HPDE6-E6E7 (cell line): ENCODE results near the gene VAMP4.
"Not testable (repeated sequence)": the region's sequence is repeated elsewhere in the genome, so short reads cannot be mapped to it uniquely, and the experiment has no call there.

Experiments used
- DNase-seq: peaks from one replicate; pipeline ENCODE4 v3.0.0; 2011; ENCODE audit warnings: missing footprints; ENCODE audit errors: extremely low spot score

VAMP4 gene

GRCh38 chr1:171699531-171699930 lies 42.3 kb downstream of the VAMP4 start:
- DNase-seq: no peak

DNA sequence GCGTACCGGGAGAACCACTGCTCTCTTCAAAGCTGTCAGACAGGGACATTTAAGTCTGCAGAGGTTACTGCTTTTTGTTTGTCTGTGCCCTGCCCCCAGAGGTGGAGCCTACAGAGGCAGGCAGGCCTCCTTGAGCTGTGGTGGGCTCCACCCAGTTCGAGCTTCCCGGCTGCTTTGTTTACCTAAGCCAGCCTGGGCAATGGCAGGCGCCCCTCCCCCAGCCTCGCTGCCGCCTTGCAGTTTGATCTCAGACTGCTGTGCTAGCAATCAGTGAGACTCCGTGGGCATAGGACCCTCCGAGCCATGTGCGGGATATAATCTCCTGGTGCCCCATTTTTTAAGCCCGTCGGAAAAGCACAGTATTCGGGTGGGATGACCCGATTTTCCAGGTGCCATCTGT lies 46.1 kb downstream of the VAMP4 start:
- DNase-seq: not testable (repeated sequence)

DNA sequence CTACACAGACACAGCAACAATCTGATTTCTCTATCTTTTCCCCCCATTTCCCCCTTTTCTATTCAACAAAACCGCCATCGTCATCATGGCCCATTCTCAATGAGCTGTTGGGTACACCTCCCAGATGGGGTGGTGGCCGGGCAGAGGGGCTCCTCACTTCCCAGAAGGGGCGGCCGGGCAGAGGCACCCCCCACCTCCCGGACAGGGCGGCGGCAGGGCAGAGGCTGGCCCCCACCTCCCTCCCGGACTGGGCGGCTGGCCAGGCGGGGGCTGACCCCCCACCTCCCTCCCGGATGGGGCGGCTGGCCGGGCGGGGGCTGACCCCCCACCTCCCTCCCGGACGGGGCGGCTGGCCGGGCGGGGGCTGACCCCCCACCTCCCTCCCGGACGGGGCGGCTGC lies 48.3 kb downstream of the VAMP4 start:
- not testable (repeated sequence) for DNase-seq

GRCh38 chr1:171683870-171684269 lies 58.0 kb downstream of the VAMP4 start:
- no peak for DNase-seq

DNA sequence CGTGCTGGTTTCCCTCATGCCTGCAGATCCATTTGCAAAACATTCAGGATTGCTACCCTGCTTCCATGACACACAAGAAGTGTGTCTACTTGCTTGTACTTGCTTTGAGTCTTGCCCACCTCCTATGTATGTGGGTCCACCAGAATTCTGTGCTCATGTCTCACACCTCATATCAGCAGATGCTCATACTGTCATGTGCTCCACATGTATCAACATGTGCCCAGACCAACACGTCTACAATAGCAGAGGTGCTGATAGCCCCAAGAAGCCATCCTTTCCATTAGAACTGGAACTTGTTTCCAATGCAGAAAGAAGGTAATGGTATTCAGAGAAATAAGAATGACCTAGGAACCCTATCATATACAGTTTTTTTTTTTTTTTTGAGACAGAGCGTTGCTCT lies 61.5 kb downstream of the VAMP4 start:
- DNase-seq: no peak

DNA sequence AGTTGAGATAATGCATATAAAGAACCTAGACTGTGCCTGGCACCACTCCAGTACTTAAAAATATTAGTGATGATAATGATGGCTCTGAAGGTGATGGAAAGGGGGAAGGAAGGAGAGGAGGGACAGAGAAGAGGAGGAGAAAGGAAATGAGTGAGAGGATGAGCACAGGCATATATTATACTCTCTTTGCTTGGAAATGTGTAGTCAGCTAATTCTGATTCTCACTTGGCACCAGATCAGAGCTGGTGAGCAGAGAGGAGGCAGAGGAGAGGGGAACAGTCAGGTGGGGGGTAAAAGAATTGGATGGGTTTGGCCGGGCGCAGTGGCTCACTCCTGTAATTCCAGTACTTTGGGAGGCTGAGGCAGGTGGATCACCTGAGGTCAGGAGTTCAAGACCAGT lies 65.0 kb downstream of the VAMP4 start:
- no peak for DNase-seq

DNA sequence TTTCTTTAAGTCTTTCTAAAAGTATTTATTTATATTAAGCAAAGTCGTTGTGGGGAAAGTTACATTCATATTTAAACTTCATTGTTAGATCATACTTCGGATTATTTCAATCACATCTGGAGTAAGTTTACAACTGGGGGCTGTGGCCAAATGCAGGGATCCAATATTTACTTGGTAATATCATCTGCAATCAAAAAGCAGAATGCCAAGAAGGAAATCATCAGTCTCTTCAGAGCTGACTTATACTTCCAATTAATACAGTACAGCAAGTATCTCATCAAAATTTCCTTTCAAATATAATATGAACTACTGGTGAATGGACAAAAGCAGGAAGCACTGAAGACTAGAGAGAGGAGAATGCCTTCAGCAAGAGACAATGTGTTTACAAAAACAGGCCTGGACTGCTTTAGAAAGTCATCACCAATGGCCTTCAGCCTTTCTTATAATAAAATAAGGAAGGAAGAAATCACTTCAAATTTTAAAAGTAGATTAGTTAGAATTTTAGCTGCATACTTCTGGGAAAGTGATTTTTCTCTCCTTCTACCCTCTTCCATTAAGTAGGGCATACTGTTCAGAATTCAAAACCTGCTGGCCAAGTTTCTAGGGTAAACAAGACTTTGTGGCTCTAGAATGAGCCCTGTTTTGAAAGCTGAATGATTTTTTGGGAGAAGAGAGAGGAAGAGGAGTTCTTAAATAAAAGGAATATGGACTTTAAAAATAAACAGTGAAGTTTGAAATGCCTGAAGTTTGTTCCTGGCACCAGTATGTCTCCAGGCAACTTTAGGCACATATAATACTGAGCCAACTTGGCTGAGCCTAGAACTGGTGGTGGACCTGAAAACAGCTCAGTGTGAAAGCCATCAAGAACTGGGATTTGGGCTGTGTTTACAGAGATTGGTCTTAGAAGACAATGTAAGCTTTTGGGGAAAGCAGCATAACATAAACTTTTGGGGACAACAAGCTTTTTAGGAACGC lies 67.1 kb downstream of the VAMP4 start:
- no peak for DNase-seq

DNA sequence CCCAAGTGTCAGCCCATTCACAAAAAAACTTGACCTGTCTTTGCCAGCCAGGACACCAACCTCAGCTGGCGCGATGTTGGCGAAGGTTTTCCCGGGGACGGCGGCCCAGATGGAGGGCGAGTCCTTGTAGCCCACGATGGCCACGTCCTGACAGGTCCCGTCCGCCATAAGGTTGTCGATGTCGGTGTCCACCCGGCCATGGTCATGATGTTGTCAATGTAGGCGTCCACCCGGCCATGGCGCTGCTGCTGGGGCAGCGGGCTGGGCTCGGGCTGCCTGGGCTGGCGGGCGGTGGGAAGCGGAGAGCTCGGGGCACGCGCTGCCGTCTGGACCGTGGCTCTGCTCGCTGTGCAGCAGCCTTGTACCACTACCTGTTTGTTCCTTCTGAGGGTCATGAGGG lies 71.1 kb downstream of the VAMP4 start:
- DNase-seq: no peak

GRCh38 chr1:171668372-171668771 lies 73.5 kb downstream of the VAMP4 start:
- DNase-seq: no peak

- no peak for DNase-seq
Measured at GRCh38 chr1:171666114-171666769, 75.6 kb downstream of the VAMP4 start.

DNA sequence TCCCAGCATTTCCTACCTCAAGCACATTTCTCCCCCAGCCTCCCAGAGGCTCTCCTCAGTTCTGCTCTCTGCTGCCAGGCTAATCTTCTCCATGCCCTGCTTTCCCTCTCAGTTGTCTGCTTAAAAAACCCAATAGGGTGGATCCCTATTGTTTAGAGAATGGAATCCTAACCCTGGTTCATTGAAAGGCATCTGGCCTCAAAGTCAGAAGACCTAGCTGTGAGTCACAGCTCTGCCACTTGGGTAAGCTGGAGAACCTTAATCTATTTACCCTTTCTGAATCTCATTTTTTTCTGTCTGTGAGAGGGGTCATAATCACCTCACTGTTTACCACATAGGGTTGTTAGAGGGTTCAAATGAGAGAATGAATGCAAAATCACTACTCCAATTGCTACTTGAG lies 76.9 kb downstream of the VAMP4 start:
- DNase-seq: no peak

GRCh38 chr1:171663854-171664575 lies 77.8 kb downstream of the VAMP4 start:
- DNase-seq: no peak

DNA sequence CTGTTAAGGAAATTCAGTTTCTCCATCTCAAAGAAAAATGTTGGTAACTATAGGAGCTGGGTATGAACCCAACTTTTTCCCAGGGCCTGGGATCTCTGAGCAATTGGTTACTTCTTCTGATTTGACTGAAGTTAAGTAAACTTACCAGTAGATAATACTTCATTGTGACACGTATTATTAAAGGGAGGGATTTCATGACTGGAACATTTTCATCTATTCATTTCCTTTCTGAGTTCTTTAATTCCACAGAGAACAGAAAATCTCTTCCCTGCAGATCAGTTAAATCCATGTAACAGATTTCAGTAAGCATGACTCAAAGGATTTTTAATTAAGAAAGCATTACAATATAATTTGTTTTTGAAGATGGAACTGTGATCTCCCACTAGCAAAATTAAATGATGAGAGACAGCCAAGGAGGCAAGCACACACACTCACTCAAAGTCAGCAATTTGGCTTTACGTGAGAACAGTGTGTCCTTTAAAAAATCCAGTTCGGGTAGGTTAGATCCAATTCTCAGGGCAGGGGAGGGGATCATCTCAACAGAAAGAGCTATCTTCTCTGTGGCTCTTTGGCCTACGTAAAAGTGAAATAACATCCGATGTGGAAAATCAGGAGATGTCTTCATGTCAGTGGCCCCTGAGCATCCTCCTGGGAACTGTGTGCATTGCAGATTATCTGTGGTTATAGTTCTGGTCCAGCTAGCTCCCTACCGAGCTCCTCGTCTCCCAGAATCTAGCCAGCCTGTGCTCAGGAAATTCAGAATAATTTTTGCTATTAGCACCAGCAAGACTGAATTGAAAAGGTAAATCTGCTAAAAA lies 78.6 kb downstream of the VAMP4 start:
- no peak for DNase-seq

GRCh38 chr1:171661076-171661650 lies 80.7 kb downstream of the VAMP4 start:
- DNase-seq: no peak

- not testable (repeated sequence) for DNase-seq
Measured at GRCh38 chr1:171656206-171656605, 85.7 kb downstream of the VAMP4 start.

- DNase-seq: no peak
Measured at GRCh38 chr1:171655746-171656116, 86.1 kb downstream of the VAMP4 start.

DNA sequence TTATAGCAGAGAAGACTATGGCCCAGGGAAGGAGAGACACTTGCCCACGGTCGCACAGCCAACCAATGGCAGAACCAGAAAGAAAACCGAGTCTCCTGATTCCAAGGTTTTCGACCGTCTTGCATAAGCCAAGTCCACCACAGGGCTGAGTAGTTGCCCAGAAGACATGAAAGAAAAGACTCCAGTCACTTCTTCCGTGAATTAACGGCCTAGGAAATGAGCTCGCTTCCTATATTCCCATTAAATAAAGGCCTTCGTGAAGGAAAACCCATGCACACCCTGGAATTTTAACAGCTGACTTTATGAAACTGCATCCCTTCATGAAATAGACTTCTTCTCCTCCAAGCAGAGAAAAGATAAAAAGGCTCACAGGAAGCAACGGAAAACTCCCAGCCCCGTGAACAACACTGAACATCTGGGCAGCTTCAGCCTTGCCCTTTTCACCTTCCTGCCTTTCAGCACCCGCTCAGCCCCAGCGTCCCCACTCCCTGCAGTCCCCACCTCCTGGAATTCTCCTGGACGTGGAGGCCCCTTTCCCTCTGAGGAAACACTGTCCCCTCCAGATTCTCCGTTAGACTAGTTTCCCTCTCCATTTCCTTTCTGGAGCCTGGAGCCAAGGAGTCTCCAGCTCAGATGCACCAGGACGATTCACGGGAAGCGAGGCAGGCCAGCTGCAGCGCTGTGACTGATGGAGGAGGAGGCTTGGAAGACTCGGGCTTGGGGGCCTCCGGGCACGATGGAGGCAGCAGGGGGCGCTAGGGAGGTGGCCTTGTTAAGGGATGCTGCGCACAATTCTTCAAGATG lies 86.7 kb downstream of the VAMP4 start:
- DNase-seq: no peak

- no peak for DNase-seq
Measured at GRCh38 chr1:171654201-171654941, 87.5 kb downstream of the VAMP4 start.

DNA sequence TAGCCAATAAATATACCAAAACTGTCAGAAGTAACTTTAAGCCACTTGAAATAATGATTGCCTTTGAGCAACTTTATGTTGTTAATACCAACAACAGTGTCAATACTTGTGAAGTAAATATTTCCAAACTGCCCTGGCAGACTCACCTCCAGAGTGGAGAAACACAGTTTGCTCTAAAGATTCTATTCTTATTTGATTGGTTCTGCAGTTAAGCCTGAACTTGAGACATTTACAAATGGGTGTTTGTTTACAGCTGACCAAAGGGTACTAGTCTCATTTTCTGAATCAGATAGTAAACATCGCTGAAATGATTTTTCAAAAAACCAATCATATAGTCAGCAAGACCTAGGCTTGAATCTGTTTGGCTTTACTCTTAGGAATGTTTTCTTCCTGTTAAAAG lies 88.1 kb downstream of the VAMP4 start:
- no peak for DNase-seq
